NOMO-1 treated with dmso at 0.1 percent for 144 hours (cell line): ENCODE measurements around the gene CFAP44.
A peak's percentile ranks its signal among the peaks of the same experiment; 100 is the strongest.
"Not testable (repeated sequence)": the region's sequence is repeated elsewhere in the genome, so short reads cannot be mapped to it uniquely, and the experiment has no call there.

Experiments used
- DNase-seq: peaks from one replicate; lab custom pipeline; 2025; ENCODE audit not compliant: unreplicated experiment; lab: John Stamatoyannopoulos, UW

The CFAP44 gene, protein sequence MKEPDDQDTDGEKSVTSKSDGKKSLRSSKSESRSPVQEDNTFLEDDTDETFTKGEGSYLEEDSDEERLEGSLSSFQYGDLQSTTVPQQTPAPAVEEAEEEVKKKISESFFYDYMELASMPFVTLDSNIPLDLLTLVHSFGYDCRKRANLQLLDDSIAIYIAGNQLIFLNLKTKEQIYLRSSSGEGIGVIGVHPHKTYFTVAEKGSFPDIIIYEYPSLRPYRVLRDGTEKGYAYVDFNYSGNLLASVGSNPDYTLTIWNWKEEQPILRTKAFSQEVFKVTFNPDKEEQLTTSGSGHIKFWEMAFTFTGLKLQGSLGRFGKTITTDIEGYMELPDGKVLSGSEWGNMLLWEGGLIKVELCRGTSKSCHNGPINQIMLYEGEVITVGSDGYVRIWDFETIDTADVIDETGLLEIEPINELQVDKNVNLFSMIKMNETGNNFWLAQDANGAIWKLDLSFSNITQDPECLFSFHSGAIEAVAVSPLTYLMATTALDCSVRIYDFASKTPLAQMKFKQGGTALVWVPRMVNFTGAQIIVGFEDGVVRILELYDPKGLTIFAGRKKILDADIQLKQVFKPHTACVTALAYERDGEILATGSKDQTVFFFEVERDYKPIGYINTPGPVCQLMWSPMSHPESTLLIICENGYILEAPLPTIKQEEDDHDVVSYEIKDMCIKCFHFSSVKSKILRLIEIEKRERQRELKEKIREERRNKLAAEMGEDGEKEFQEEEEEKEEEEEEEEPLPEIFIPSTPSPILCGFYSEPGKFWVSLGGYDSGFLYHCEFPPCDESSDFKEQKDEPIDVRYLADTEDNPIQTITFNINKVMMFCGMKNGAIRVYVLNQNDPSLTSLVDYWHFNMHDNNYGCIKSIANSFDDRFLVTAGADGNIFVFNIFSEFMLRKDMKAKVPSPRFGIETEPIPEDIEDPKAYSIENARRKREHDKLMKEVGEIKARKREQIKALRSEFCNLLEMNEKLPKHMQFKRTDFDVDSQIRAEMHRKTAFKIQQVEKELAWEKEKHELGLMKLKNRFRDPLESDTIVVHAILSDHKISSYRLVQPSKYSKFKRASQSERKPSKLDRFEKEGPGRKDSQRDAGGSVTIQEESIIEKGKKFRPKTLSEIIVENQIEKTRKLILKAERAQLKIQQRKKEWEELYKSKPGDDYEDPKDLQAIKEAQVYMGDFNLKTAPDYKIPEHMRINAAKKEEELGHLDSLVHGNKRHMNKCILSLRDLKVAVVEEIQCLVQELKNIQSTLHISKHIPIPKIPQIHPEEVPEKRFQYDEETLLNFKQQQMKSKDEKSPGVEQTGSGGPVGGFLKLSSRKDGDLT (N-terminal part only)

DNA sequence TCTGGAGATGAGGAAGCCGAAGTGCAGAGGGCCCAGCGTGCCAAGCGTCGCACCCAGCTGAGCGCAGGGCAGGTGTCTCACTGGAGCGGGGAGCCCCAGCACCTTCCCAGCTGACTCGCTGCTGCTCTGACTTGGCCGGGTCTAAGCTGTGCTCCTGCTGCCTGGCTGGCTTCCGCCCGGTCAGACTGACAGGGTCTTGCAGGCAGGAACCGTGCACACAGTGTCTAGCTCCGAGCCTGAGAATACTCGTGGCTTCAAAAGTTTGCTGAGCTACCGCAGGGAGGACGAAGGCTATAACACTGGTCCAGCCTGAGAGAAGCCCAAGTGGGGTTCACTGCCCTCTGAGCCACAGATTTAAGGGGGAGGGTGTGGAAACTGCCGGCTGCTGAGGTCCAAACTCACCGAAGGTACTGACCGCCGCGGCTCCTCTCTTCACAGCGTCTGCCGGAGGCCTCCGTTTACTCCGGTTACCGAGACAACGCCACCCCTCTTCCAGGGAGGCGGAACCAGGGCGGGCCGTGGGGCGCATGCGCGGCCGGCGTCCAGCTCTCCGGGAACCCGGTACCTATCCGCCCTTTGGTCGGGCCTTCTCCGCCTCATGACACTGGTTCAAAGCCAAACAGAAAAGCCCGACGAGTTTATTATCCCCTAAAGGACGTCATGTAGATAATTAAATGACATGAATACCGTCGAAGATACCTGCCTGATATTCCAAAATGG lies at the start of gene CFAP44:
TSS of gene CFAP44 (minus strand) at position 443 of the 720 bp plus-strand sequence. CDS start 7,829 bp downstream, outside the sequence.
- DNase-seq: no peak

- no peak for DNase-seq
Measured at GRCh38 chr3:113485161-113485609, 43.9 kb upstream of the CFAP44 start.

DNA sequence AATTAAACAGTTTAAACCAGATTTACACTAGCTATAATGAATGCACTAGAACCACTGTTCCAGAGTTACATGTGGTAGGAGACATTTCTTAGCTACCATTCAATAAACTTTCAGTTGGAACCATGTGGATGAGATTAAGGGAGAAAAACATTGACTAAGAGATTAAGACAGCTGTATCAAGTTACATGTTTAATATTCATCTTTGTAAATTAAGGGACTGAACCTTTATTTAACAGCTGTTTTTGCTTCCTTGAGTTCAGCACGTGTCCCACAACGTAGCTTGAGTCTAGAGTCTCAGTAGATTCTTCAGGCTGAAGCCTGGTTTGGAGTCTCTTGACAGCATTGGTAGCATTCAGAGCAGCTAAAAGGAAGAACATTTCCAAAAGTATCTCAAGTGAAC lies 27.2 kb upstream of the CFAP44 start:
- DNase-seq: no peak

DNA sequence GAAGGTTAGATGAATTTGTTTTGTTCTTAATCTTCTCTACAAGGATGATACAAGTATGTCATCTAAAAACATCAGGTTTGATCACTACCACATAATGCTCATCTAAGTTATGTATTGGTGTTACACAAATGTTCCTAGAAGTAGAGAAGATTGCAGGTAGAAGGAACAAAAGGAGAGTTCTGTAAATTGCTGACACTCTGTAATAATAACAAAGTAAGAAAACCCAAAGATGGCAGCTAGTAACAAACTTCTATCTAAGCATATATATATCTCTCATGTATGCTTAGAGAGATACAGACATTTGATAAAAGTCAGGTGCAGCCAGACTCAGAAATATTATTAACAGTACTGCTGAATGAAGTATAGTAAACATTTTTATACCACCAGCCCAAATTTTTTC lies 20.2 kb upstream of the CFAP44 start:
- no peak for DNase-seq

DNA sequence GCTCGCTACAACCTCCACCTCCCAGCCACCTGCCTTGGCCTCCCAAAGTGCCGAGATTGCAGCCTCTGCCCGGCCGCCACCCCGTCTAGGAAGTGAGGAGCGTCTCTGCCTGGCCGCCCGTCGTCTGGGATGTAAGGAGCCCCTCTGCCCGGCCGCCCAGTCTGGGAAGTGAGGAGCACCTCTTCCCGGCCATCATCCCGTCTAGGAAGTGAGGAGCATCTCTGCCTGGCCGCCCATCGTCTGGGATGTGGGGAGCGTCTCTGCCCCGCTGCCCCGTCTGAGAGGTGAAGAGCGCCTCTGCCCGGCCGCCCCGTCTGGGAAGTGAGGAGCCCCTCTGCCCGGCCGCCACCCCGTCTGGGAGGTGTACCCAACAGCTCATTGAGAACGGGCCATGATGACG lies 17.3 kb upstream of the CFAP44 start:
- not testable (repeated sequence) for DNase-seq

DNA sequence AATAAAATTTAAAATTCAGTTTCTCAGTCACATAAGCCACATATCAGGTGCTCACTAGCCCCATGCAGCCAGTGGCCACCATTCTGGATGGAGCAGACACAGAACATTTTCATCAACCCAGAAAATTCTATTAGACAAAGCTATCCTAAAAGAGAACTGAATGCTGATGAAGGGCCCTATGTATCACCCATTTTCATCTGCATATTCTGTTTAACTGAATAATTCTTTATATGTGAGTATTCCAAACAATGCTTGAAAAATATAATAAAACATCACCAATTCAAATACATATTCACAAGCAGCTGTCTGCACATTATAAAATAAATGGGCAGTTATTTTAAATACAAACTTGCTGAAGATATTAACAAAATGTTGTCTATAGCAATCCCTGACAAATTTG lies 14.2 kb upstream of the CFAP44 start:
- no peak for DNase-seq

DNA sequence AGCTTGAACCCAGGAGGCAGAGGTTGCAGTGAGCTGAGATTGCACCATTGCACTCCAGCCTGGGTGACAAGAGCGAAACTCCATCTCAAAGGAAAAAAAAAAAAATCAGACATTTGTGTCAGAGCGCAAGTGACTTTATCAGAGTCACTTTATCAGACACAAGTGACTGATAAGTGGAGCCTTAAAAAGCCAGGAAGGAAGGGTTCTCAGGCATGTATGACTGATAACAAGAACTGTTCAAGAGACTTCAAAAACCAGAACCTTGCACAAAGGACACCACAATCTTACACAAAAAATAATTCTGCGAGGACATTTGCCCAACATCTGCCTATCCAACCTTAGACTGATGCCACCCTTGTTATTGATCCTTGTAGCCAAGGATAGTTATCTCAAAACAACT lies 13.3 kb upstream of the CFAP44 start:
- no peak for DNase-seq

DNA sequence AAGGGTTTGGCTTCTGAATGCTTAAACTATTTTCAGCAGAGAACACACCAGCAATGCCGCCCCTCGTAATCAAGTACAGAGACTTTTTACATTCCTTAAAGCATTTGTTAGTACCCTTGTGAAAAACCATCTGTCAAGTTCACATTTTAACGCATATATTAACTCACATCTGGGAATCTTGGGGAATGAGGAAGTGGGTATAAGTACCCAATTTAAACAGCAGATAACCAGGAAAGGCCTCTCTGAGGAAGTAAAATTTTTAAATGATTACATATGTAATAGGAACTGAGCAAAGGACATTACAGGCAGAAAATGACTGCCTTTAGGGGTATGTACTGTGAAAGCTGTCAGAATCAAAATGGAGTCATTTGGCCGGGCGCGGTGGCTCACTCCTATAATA lies 12.8 kb upstream of the CFAP44 start:
- no peak for DNase-seq

- no peak for DNase-seq
Measured at GRCh38 chr3:113450911-113451310, 9.6 kb upstream of the CFAP44 start.

DNA sequence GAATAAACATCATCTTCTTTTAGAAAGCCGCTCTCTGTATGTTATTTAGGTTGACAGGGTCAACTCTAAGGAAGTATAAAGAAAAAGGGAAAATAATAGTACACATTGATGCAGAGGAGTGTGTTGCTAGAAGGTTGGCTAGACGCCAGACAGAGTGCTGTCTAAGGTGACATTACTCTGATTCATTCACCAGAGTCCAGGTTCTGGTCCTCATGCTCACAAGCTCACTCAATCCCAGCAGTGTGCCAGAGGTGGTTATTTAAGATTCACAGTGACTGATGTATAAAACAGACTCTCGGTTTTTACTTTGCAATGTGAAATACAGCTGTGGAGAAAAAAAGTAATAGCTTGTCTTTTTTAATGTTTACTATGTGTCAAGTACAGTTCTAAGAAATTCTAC lies 1.7 kb downstream of the CFAP44 start:
- no peak for DNase-seq

DNA sequence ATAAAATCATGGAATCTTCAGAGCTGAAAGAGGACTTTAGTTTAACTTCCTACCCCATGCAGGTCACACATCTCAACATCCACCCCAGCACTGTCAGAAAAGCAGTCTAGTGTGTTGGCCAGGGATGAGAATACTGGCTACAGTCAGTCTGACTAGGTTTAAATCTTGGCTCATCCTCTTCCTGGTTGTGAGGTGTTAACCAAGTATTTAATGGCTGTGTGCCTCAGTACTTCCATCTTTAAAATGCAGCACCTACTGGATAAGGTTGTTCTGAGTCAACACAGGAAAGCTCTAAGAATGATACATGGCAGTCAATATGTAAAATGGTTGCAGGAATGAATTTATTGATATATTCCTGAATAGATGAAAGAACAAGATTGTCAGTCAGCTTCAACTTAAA lies 3.1 kb downstream of the CFAP44 start:
- DNase-seq: no peak

DNA sequence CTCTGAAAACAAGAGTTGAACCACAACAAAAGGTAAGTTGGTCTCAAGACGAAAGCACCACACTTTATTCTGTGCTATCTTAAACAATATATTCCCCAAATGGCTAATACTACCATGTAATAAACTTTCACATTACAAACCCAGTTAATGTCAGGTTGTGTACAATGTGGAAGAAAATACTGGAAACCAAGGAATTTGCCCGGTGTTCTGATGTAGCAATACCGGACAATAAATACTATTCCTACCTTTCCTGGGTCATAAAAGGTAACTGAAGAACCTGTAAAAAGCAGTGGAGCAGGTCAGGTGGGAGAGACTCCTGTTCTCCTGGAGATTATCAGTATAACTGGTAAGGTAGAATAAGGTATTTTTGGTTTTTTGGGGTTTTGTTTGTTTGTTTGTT lies 3.9 kb downstream of the CFAP44 start:
- no peak for DNase-seq

GRCh38 chr3:113436809-113437208 lies 4.5 kb downstream of the CFAP44 start:
- DNase-seq: no peak

DNA sequence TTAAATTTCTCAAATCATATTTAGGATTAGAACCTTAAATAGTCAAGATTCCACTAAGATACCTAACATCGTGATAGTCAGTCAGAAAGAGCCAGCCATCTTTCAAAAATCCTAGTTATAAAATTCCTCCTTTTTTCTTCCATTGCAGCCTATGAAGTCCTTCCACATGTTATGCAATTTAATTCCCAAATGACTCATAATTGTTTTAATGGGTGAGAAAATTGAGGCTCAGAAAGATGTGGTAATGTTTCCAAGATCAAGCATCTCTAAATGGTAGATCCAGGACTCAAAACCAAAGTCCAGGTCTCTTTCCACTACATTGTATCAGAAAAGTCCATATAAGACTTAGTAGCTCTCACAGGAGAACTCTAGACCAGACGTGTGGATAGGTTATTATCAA lies 9.5 kb downstream of the CFAP44 start:
- DNase-seq: no peak

DNA sequence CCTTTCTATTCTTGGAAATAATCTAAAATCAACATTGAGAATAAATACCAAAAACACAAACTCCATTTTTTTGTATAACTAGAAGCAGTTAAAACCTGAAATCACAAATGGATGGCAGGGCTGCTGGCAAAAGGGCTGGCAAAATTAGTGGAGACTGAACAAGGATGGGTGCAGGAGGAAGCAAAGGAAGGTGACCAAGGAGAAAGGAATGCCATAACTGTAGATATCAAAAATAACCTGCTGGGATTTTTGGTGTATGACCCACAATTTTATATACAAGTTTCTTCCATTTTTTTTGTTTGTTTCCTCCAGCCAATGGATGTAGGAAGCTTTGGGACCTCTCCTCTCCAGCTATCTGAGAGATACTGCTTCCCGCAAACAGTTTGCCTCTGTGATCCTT lies 12.7 kb downstream of the CFAP44 start:
- DNase-seq: no peak

- DNase-seq: peak; percentile 1
Measured at GRCh38 chr3:113423699-113424098, 17.6 kb downstream of the CFAP44 start.

DNA sequence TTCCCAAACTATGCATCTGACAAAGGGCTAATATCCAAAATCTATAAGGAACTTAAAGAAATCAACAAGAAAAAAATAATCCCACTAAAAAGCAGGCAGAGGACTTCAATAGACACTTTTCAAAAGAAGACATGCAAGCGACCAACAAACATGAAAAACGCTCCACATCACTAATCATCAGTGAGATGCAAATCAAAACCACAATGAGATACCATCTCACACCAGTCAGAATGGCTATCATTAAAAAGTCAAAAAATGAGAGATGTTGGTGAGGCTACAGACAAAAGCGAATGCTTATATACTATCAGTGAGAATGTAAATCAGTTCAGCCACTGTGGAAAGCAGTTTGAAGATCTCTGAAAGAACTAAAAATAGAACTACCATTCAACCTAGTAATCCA lies 20.2 kb downstream of the CFAP44 start:
- no peak for DNase-seq

- no peak for DNase-seq
Measured at GRCh38 chr3:113409676-113410075, 31.6 kb downstream of the CFAP44 start.

DNA sequence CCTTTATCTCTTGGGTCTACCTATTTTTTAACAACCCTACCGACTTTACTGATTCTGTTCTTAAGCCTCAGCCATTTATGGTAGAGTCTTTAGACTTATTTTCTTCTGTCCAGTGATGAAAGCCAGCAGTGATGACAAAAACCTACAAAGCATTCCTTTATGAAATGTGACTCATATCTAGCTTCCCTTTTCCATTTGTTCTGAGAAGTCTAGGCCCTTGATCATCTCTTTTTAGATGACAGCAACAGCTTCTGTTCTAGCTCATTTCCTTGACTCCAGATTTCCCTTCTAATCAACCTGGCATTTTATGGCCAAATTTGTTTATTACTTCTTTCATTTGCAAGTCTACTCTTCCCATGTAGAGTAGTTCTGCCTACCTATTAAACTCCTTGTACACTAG lies 36.1 kb downstream of the CFAP44 start:
- no peak for DNase-seq

GRCh38 chr3:113404637-113405036 lies 36.7 kb downstream of the CFAP44 start:
- no peak for DNase-seq
